Effector memory CD8-positive, alpha-beta T cell (primary cell): Measurements from ENCODE around the gene ZNF582.

Experiments used
- ATAC-seq: fragments of 150-1000 bp; cut with Tn5 transposase; replicated peaks from 2 replicates; pipeline ENCODE4 v1.10.0; 2021; ENCODE audit warnings: mild to moderate bottlenecking, moderate library complexity
- DNase-seq, 3 experiments: peaks; one replicate each; pipeline ENCODE4 v3.0.0; 2021
- H3K27ac Mint-ChIP-seq, 2 donors: one replicate each; pipeline ENCODE4 v1.8.0; 2022; ENCODE audit warnings: mild to moderate bottlenecking in 2 of 2, mixed read lengths in 2 of 2, moderate library complexity in 2 of 2
- H3K27me3 Mint-ChIP-seq, 2 donors: one replicate each; pipeline ENCODE4 v1.8.0; 2022; ENCODE audit warnings: mixed read lengths in 2 of 2
- H3K36me3 Mint-ChIP-seq: one replicate; pipeline ENCODE4 v1.8.0; 2022; ENCODE audit warnings: mild to moderate bottlenecking, moderate library complexity, mixed read lengths; ENCODE audit not compliant: insufficient read depth
- H3K4me1 Mint-ChIP-seq, 2 donors: one replicate each; pipeline ENCODE4 v1.8.0; 2022; ENCODE audit warnings: low read depth in 2 of 2, mixed read lengths in 2 of 2
- H3K4me3 Mint-ChIP-seq, 2 donors: one replicate each; pipeline ENCODE4 v1.8.0; 2022; ENCODE audit warnings: mild to moderate bottlenecking in 2 of 2, mixed read lengths in 2 of 2, moderate library complexity in 2 of 2
- H3K9me3 Mint-ChIP-seq, 2 donors: one replicate each; pipeline ENCODE4 v1.8.0; 2022; ENCODE audit warnings: mixed read lengths in 2 of 2

ZNF582 gene

GRCh38 chr19:56377105-56377924 is 16.0 kb downstream of the ZNF582 start:
- Mint-ChIP-seq H3K9me3 (peaks cover 24 to 29% of the 10 kb centered on the region in 2 donors), H3K27ac (no peak overlapping the region), H3K4me1 (no peaks in the 10 kb centered on the region), H3K4me3 (no peak overlapping the region), H3K36me3 (peaks cover 29% of the 10 kb centered on the region), H3K27me3 (no peaks in the 10 kb centered on the region)
- no peak for ATAC-seq
- no peak for DNase-seq

- H3K4me3 Mint-ChIP-seq = no peak overlapping the region
- ATAC-seq (no peak), DNase-seq (no peak)
- no peak overlapping the region for H3K27ac Mint-ChIP-seq
- peaks cover 4 to 16% of the 10 kb centered on the region in 2 donors for H3K4me1 Mint-ChIP-seq
- peaks cover 29% of the 10 kb centered on the region for H3K36me3 Mint-ChIP-seq
- H3K27me3 Mint-ChIP-seq = no peaks in the 10 kb centered on the region
- peaks cover 15 to 20% of the 10 kb centered on the region in 2 donors for H3K9me3 Mint-ChIP-seq
Measured at GRCh38 chr19:56372281-56372680, 21.1 kb downstream of the ZNF582 start.

GRCh38 chr19:56369886-56370676 is 23.3 kb downstream of the ZNF582 start:
- peaks cover 4 to 16% of the 10 kb centered on the region in 2 donors for H3K4me1 Mint-ChIP-seq
- peaks cover 21% of the 10 kb centered on the region for H3K36me3 Mint-ChIP-seq
- H3K9me3 Mint-ChIP-seq = peaks cover 8% of the 10 kb centered on the region in 2 donors
- H3K27ac Mint-ChIP-seq = no peak overlapping the region
- DNase-seq (no peak), ATAC-seq (no peak)
- no peaks in the 10 kb centered on the region for H3K27me3 Mint-ChIP-seq
- H3K4me3 Mint-ChIP-seq = peak overlapping the region in 1 of 2 donors; percentile 28

GRCh38 chr19:56367829-56368711 is 25.3 kb downstream of the ZNF582 start:
- H3K4me1 Mint-ChIP-seq = peaks cover 4 to 16% of the 10 kb centered on the region in 2 donors
- ATAC-seq (peak; percentile 96), DNase-seq (peak; percentile 57 to 64 (median 61))
- H3K27me3 Mint-ChIP-seq = no peaks in the 10 kb centered on the region
- H3K27ac Mint-ChIP-seq = peak overlapping the region; percentile 82 to 87
- H3K9me3 Mint-ChIP-seq = peaks cover 11 to 17% of the 10 kb centered on the region in 2 donors
- peak overlapping the region; percentile 88 to 91 for H3K4me3 Mint-ChIP-seq
- peaks cover 6% of the 10 kb centered on the region for H3K36me3 Mint-ChIP-seq

- H3K27ac Mint-ChIP-seq = no peak overlapping the region
- no peaks in the 10 kb centered on the region for H3K4me1 Mint-ChIP-seq
- no peak for DNase-seq
- ATAC-seq = no peak
- H3K4me3 Mint-ChIP-seq = no peak overlapping the region
- H3K36me3 Mint-ChIP-seq = no peaks in the 10 kb centered on the region
- peaks cover 5 to 6% of the 10 kb centered on the region in 2 donors for H3K27me3 Mint-ChIP-seq
- peaks cover 12 to 40% of the 10 kb centered on the region in 2 donors for H3K9me3 Mint-ChIP-seq
Measured at GRCh38 chr19:56360841-56361240, 32.5 kb downstream of the ZNF582 start.

GRCh38 chr19:56356944-56357343 is 36.4 kb downstream of the ZNF582 start:
- DNase-seq = no peak
- Mint-ChIP-seq H3K4me3 (no peak overlapping the region), H3K36me3 (no peaks in the 10 kb centered on the region), H3K4me1 (no peaks in the 10 kb centered on the region), H3K27ac (no peak overlapping the region), H3K9me3 (peaks cover 3 to 23% of the 10 kb centered on the region in 2 donors), H3K27me3 (peaks cover 5 to 21% of the 10 kb centered on the region in 2 donors)
- no peak for ATAC-seq

- Mint-ChIP-seq H3K27ac (no peak overlapping the region), H3K4me1 (no peaks in the 10 kb centered on the region), H3K27me3 (peaks cover 5 to 27% of the 10 kb centered on the region in 2 donors), H3K36me3 (no peaks in the 10 kb centered on the region), H3K4me3 (no peak overlapping the region), H3K9me3 (peaks cover 0 to 16% of the 10 kb centered on the region in 2 donors)
- DNase-seq (no peak), ATAC-seq (no peak)
Measured at GRCh38 chr19:56355517-56355916, 37.8 kb downstream of the ZNF582 start.

- ATAC-seq (no peak), DNase-seq (no peak)
- Mint-ChIP-seq H3K27me3 (peaks cover 0 to 34% of the 10 kb centered on the region in 2 donors), H3K36me3 (no peaks in the 10 kb centered on the region), H3K27ac (no peak overlapping the region), H3K9me3 (no peaks in the 10 kb centered on the region), H3K4me3 (no peak overlapping the region), H3K4me1 (no peaks in the 10 kb centered on the region)
Measured at GRCh38 chr19:56351208-56351607, 42.1 kb downstream of the ZNF582 start.

- Mint-ChIP-seq H3K9me3 (no peaks in the 10 kb centered on the region), H3K36me3 (no peaks in the 10 kb centered on the region), H3K27ac (no peak overlapping the region), H3K27me3 (peaks cover 0 to 28% of the 10 kb centered on the region in 2 donors), H3K4me3 (no peak overlapping the region), H3K4me1 (no peaks in the 10 kb centered on the region)
- ATAC-seq = peak; percentile 49
- peak; percentile 40 to 51 (median 42) for DNase-seq
Measured at GRCh38 chr19:56350416-56351045, 42.8 kb downstream of the ZNF582 start.

GRCh38 chr19:56348289-56348877 is 45.0 kb downstream of the ZNF582 start:
- Mint-ChIP-seq H3K27me3 (peaks cover 1 to 23% of the 10 kb centered on the region in 2 donors), H3K27ac (no peak overlapping the region), H3K4me1 (no peaks in the 10 kb centered on the region), H3K4me3 (no peak overlapping the region), H3K36me3 (no peaks in the 10 kb centered on the region), H3K9me3 (no peaks in the 10 kb centered on the region)
- DNase-seq (no peak), ATAC-seq (no peak)

GRCh38 chr19:56347163-56347778 is 46.1 kb downstream of the ZNF582 start:
- H3K27me3 Mint-ChIP-seq = peaks cover 12 to 31% of the 10 kb centered on the region in 2 donors
- no peaks in the 10 kb centered on the region for H3K36me3 Mint-ChIP-seq
- H3K9me3 Mint-ChIP-seq = no peaks in the 10 kb centered on the region

GRCh38 chr19:56341948-56342347 is 51.4 kb downstream of the ZNF582 start:
- Mint-ChIP-seq H3K27ac (no peak overlapping the region), H3K4me1 (no peaks in the 10 kb centered on the region), H3K27me3 (peaks cover 29 to 48% of the 10 kb centered on the region in 2 donors), H3K9me3 (no peaks in the 10 kb centered on the region), H3K4me3 (no peak overlapping the region), H3K36me3 (no peaks in the 10 kb centered on the region)
- DNase-seq = no peak
- ATAC-seq = no peak

More at GRCh38 chr19:56347163-56347778, 46.1 kb downstream of the ZNF582 start:
- H3K4me1 Mint-ChIP-seq = no peaks in the 10 kb centered on the region
- H3K4me3 Mint-ChIP-seq = no peak overlapping the region
- no peak for ATAC-seq
- no peak for DNase-seq
- no peak overlapping the region for H3K27ac Mint-ChIP-seq
